ENCODE measurements around the gene BCL11B. TPM values are rescaled to one million over a fixed set of nuclear protein-coding genes. Genes with fewer than 3 reads are reported as not detected.
A peak's percentile ranks its signal among the peaks of the same experiment; 100 is the strongest.

Gene BCL11B
- total and polyA plus RNA-seq, 2 donors from 2014 or later: 0.13 to 3.3 TPM

GRCh38 chr14:99183311-99183710, 88.7 kb downstream of the BCL11B start:
- no peaks in the 10 kb centered on the region for H3K9me3 ChIP-seq (ENCODE audit: control insufficient read depth in 2 of 3, insufficient read depth in 1 of 3, low read length in 3 of 3)
- H3K27ac ChIP-seq (ENCODE audit: low read depth in 2 of 2, low read length in 2 of 2): no peak overlapping the region
- H3K27me3 ChIP-seq (ENCODE audit: control insufficient read depth, insufficient read depth, low read length): no peaks in the 10 kb centered on the region
- intact Hi-C loops (cut with DNase I): no loop called here
- no peaks in the 10 kb centered on the region for H3K36me3 ChIP-seq (ENCODE audit: control insufficient read depth in 2 of 3, insufficient read depth in 3 of 3, low read length in 3 of 3)
- DNase-seq (peak in 1 of 5 donors; percentile 41), FAIRE-seq (no peak)
- no peak for TF ChIP-seq CTCF (IDR thresholded peaks at IDR 0.05; ENCODE audit: borderline replicate concordance, extremely low read depth, insufficient read depth)
- no peak overlapping the region for H3K4me3 ChIP-seq (ENCODE audit: low read length in 3 of 3)
- H3K9ac ChIP-seq (ENCODE audit: low read length in 3 of 3): no peak overlapping the region
- H3K4me1 ChIP-seq (ENCODE audit: control insufficient read depth in 2 of 3, insufficient read depth in 2 of 3, low read depth in 1 of 3, low read length in 3 of 3): no peaks in the 10 kb centered on the region

GRCh38 chr14:99182548-99183250, 89.3 kb downstream of the BCL11B start:
- H3K27me3 ChIP-seq (ENCODE audit: control insufficient read depth, insufficient read depth, low read length): no peaks in the 10 kb centered on the region
- DNase-seq (no peak), FAIRE-seq (no peak)
- H3K36me3 ChIP-seq (ENCODE audit: control insufficient read depth in 2 of 3, insufficient read depth in 3 of 3, low read length in 3 of 3): no peaks in the 10 kb centered on the region
- H3K4me3 ChIP-seq (ENCODE audit: low read length in 3 of 3): no peak overlapping the region
- no peak overlapping the region for H3K9ac ChIP-seq (ENCODE audit: low read length in 3 of 3)
- no peaks in the 10 kb centered on the region for H3K9me3 ChIP-seq (ENCODE audit: control insufficient read depth in 2 of 3, insufficient read depth in 1 of 3, low read length in 3 of 3)
- H3K27ac ChIP-seq (ENCODE audit: low read depth in 2 of 2, low read length in 2 of 2): no peak overlapping the region
- TF ChIP-seq CTCF (IDR thresholded peaks at IDR 0.05; ENCODE audit: borderline replicate concordance, extremely low read depth, insufficient read depth): no peak
- intact Hi-C loops (cut with DNase I): no loop called here
- H3K4me1 ChIP-seq (ENCODE audit: control insufficient read depth in 2 of 3, insufficient read depth in 2 of 3, low read depth in 1 of 3, low read length in 3 of 3): no peaks in the 10 kb centered on the region

- H3K9ac ChIP-seq (ENCODE audit: low read length in 3 of 3): no peak overlapping the region
Measured at GRCh38 chr14:99181804-99182520, 90.0 kb downstream of the BCL11B start.

More at GRCh38 chr14:99181804-99182520, 90.0 kb downstream of the BCL11B start:
- no peak overlapping the region for H3K4me3 ChIP-seq (ENCODE audit: low read length in 3 of 3)
- no peak overlapping the region for H3K27ac ChIP-seq (ENCODE audit: low read depth in 2 of 2, low read length in 2 of 2)
- H3K36me3 ChIP-seq (ENCODE audit: control insufficient read depth in 2 of 3, insufficient read depth in 3 of 3, low read length in 3 of 3): no peaks in the 10 kb centered on the region
- no peaks in the 10 kb centered on the region for H3K27me3 ChIP-seq (ENCODE audit: control insufficient read depth, insufficient read depth, low read length)
- FAIRE-seq (no peak), DNase-seq (no peak)
- TF ChIP-seq CTCF (IDR thresholded peaks at IDR 0.05; ENCODE audit: borderline replicate concordance, extremely low read depth, insufficient read depth): no peak
- intact Hi-C loops (cut with DNase I): no loop called here
- no peaks in the 10 kb centered on the region for H3K4me1 ChIP-seq (ENCODE audit: control insufficient read depth in 2 of 3, insufficient read depth in 2 of 3, low read depth in 1 of 3, low read length in 3 of 3)
- no peaks in the 10 kb centered on the region for H3K9me3 ChIP-seq (ENCODE audit: control insufficient read depth in 2 of 3, insufficient read depth in 1 of 3, low read length in 3 of 3)
